Ascending aorta (tissue), 2 donors: ENCODE data around the gene SERINC5. TPM values are rescaled to one million over a fixed set of nuclear protein-coding genes. Genes with fewer than 3 reads are reported as not detected.
"Not testable (repeated sequence)": the region's sequence is repeated elsewhere in the genome, so short reads cannot be mapped to it uniquely, and the experiment has no call there.

Experiments used
- DNase-seq, 2 donors: peaks; one replicate each; pipeline ENCODE4 v3.0.0-alpha.2; 2019; ENCODE audit warnings: low spot score in 2 of 2
- H3K27ac ChIP-seq, 2 donors: fragments of 200-600 bp; sonication (generic); one replicate each; pipeline ENCODE4 v1.5.1; 2016 to 2017; ENCODE audit warnings: mild to moderate bottlenecking in 1 of 2
- H3K27me3 ChIP-seq: fragments of 200-600 bp; sonication (generic); one replicate; pipeline ENCODE4 v1.5.1; 2017
- H3K36me3 ChIP-seq, 2 donors: fragments of 200-600 bp; sonication (generic); one replicate each; pipeline ENCODE4 v1.5.1; 2016
- H3K4me1 ChIP-seq, 2 donors: fragments of 200-600 bp; sonication (generic); one replicate each; pipeline ENCODE4 v1.5.1; 2016 to 2017; ENCODE audit warnings: mild to moderate bottlenecking in 1 of 2
- H3K4me3 ChIP-seq, 2 donors: fragments of 200-600 bp; sonication (generic); one replicate each; pipeline ENCODE4 v1.5.1; 2016 to 2017; ENCODE audit warnings: mild to moderate bottlenecking in 1 of 2
- H3K9me3 ChIP-seq, 2 donors: fragments of 200-600 bp; sonication (generic); one replicate each; pipeline ENCODE4 v1.5.1; 2016
- CTCF ChIP-seq, 3 experiments: fragments of 200-600 bp in 2 of 3; fragments of 450-650 bp in 1 of 3; sonication (generic) in 2 of 3; IDR thresholded peaks; one replicate each; pipeline ENCODE4 v1.5.1; 2016 to 2019; ENCODE audit warnings: antibody characterized with exemption in 3 of 3, mild to moderate bottlenecking in 1 of 3, moderate library complexity in 1 of 3
- intact Hi-C: fragments of 100-400 bp; cut with DNase I; formaldehyde crosslinking; loops from one replicate; pipeline ENCODE4 v1.15.1; 2023
- total RNA-seq: library from RNA; depleted of rRNA; stranded (reverse); fragments of >200 nt; gene quantifications from one replicate; pipeline ENCODE4 v1.1.0, GENCODE V29; 2016

Gene SERINC5
- total RNA-seq, 1 donor from 2014 or later, result 3.4 TPM

GRCh38 chr5:80191397-80191796 is 64.5 kb downstream of the SERINC5 start:
- Histone ChIP-seq H3K27me3 (no peaks in the 10 kb centered on the region), H3K27ac (peak overlapping the region; percentile 12 to 54), H3K4me1 (peaks cover 0 to 18% of the 10 kb centered on the region in 2 donors), H3K36me3 (no peaks in the 10 kb centered on the region), H3K4me3 (no peak overlapping the region), H3K9me3 (no peaks in the 10 kb centered on the region)
- no peak for DNase-seq
- TF ChIP-seq CTCF (IDR thresholded peaks at IDR 0.05), result no peak
- intact Hi-C loops, result loop anchor here (5.0 kb wide), 1 partner anchor 66 kb away; the partner anchor contains the start of gene SERINC5

- TF ChIP-seq CTCF (IDR thresholded peaks at IDR 0.05), result no peak
- Histone ChIP-seq H3K4me3 (no peak overlapping the region), H3K36me3 (no peaks in the 10 kb centered on the region), H3K4me1 (peaks cover 0 to 18% of the 10 kb centered on the region in 2 donors), H3K27me3 (no peaks in the 10 kb centered on the region), H3K9me3 (no peaks in the 10 kb centered on the region), H3K27ac (peak overlapping the region; percentile 12 to 20)
- intact Hi-C loops, result loop anchor here (5.0 kb wide), 1 partner anchor 66 kb away; the partner anchor contains the start of gene SERINC5
- no peak for DNase-seq
Observed at GRCh38 chr5:80190960-80191359, 64.9 kb downstream of the SERINC5 start.

- Histone ChIP-seq H3K4me1 (peaks cover 0 to 18% of the 10 kb centered on the region in 2 donors), H3K9me3 (no peaks in the 10 kb centered on the region), H3K27me3 (no peaks in the 10 kb centered on the region), H3K36me3 (no peaks in the 10 kb centered on the region), H3K4me3 (peak overlapping the region in 1 of 2 donors; percentile 2), H3K27ac (no peak overlapping the region)
- no peak for DNase-seq
- no peak for TF ChIP-seq CTCF (IDR thresholded peaks at IDR 0.05)
- intact Hi-C loops, result loop anchor here (5.0 kb wide), 1 partner anchor 68 kb away; the partner anchor contains the start of gene SERINC5
Observed at GRCh38 chr5:80189701-80190100, 66.1 kb downstream of the SERINC5 start.

GRCh38 chr5:80189201-80189600 is 66.6 kb downstream of the SERINC5 start:
- Histone ChIP-seq H3K27me3 (no peaks in the 10 kb centered on the region), H3K27ac (no peak overlapping the region), H3K4me3 (peak overlapping the region; percentile 2 to 30), H3K9me3 (no peaks in the 10 kb centered on the region), H3K36me3 (no peaks in the 10 kb centered on the region), H3K4me1 (peaks cover 0 to 18% of the 10 kb centered on the region in 2 donors)
- DNase-seq, result no peak
- intact Hi-C loops, result no loop called here
- TF ChIP-seq CTCF (IDR thresholded peaks at IDR 0.05), result no peak

GRCh38 chr5:80187421-80188090 is 68.3 kb downstream of the SERINC5 start:
- Histone ChIP-seq H3K9me3 (no peaks in the 10 kb centered on the region), H3K4me1 (peaks cover 0 to 10% of the 10 kb centered on the region in 2 donors), H3K4me3 (no peak overlapping the region), H3K27me3 (no peaks in the 10 kb centered on the region), H3K36me3 (no peaks in the 10 kb centered on the region), H3K27ac (no peak overlapping the region)
- no peak for TF ChIP-seq CTCF (IDR thresholded peaks at IDR 0.05)
- intact Hi-C loops, result no loop called here
- no peak for DNase-seq

- intact Hi-C loops, H3K27ac ChIP-seq, H3K4me1 ChIP-seq, H3K4me3 ChIP-seq, H3K36me3 ChIP-seq, H3K9me3 ChIP-seq, H3K27me3 ChIP-seq, DNase-seq: not testable (repeated sequence)
Observed at GRCh38 chr5:80185535-80185934, 70.3 kb downstream of the SERINC5 start.
